ACC112 (cell line): Measurements from ENCODE around the gene NEIL1.
"Not testable (repeated sequence)": the region's sequence is repeated elsewhere in the genome, so short reads cannot be mapped to it uniquely, and the experiment has no call there.

Experiments used
- H2AFZ ChIP-seq: fragments of 200-600 bp; sonication (generic); one replicate; pipeline ENCODE4 v1.6.0; 2017; ENCODE audit warnings: antibody characterized with exemption, low read length; ENCODE audit not compliant: unreplicated experiment
- H3K27ac ChIP-seq: fragments of 200-600 bp; sonication (generic); 2 replicates; pipeline ENCODE4 v1.5.1; 2014; ENCODE audit warnings: low read depth, mild to moderate bottlenecking, antibody characterized with exemption, low read length, moderate library complexity
- H3K27me3 ChIP-seq: fragments of 200-600 bp; sonication (generic); 2 replicates; pipeline ENCODE4 v1.6.1; 2014; ENCODE audit warnings: mild to moderate bottlenecking, antibody characterized with exemption, low read length, moderate library complexity, mixed read lengths; ENCODE audit not compliant: insufficient read depth
- H3K36me3 ChIP-seq: fragments of 200-600 bp; sonication (generic); 2 replicates; pipeline ENCODE4 v1.6.1; 2016; ENCODE audit warnings: mild to moderate bottlenecking, antibody characterized with exemption, low read length, moderate library complexity, mixed read lengths; ENCODE audit not compliant: insufficient read depth
- H3K4me1 ChIP-seq: fragments of 200-600 bp; sonication (generic); one replicate; pipeline ENCODE4 v1.6.1; 2016; ENCODE audit warnings: low read length, mixed read lengths; ENCODE audit not compliant: insufficient read depth, unreplicated experiment, control insufficient read depth
- H3K4me3 ChIP-seq: fragments of 200-600 bp; sonication (generic); 2 replicates; pipeline ENCODE4 v1.5.1; 2014; ENCODE audit warnings: mild to moderate bottlenecking, low read depth, low read length
- H3K79me2 ChIP-seq: fragments of 200-600 bp; sonication (generic); one replicate; pipeline ENCODE4 v1.6.0; 2016; ENCODE audit warnings: low read length; ENCODE audit not compliant: control insufficient read depth, unreplicated experiment, insufficient read depth

NEIL1 gene

GRCh38 chr15:75333654-75334419 lies 13.0 kb upstream of the NEIL1 start:
- not testable (repeated sequence) for H3K4me3 ChIP-seq, H3K27ac ChIP-seq, H3K4me1 ChIP-seq, H3K36me3 ChIP-seq, H3K27me3 ChIP-seq, H2AFZ ChIP-seq
- H3K79me2 ChIP-seq, result peaks cover 12% of the 10 kb centered on the region

- Histone ChIP-seq H3K79me2 (peaks cover 12% of the 10 kb centered on the region), H3K36me3 (no peaks in the 10 kb centered on the region), H2AFZ (peak overlapping the region; percentile 90), H3K27me3 (no peaks in the 10 kb centered on the region), H3K4me1 (peaks cover 9% of the 10 kb centered on the region), H3K4me3 (peak overlapping the region; percentile 89), H3K27ac (peak overlapping the region; percentile 34; the same call in 1 of the 2 replicates)
Observed at GRCh38 chr15:75335313-75335704, 11.5 kb upstream of the NEIL1 start.

GRCh38 chr15:75335705-75336355 lies 11.0 kb upstream of the NEIL1 start, which contains the start of gene COMMD4:
Gene COMMD4, plus strand, starts transcription at chr15:75336063. Its CDS starts 27 bp downstream, at chr15:75336090.
- Histone ChIP-seq H3K36me3 (no peaks in the 10 kb centered on the region), H2AFZ (peak within 1 kb of the TSS; percentile 90), H3K79me2 (peaks cover 12% of the 10 kb centered on the region), H3K4me1 (peaks cover 9% of the 10 kb centered on the region), H3K4me3 (peak within 1 kb of the TSS; percentile 89), H3K27me3 (no peaks in the 10 kb centered on the region), H3K27ac (peak within 1 kb of the TSS; percentile 48)

GRCh38 chr15:75338661-75339240 lies 8.1 kb upstream of the NEIL1 start:
- Histone ChIP-seq H2AFZ (no peak overlapping the region), H3K79me2 (peaks cover 12% of the 10 kb centered on the region), H3K27me3 (no peaks in the 10 kb centered on the region), H3K4me1 (peaks cover 9% of the 10 kb centered on the region), H3K4me3 (no peak overlapping the region), H3K36me3 (no peaks in the 10 kb centered on the region), H3K27ac (no peak overlapping the region)

GRCh38 chr15:75339531-75340240 lies 7.2 kb upstream of the NEIL1 start:
- no peaks in the 10 kb centered on the region for H3K36me3 ChIP-seq
- H2AFZ ChIP-seq, result no peak overlapping the region
- H3K79me2 ChIP-seq, result peaks cover 12% of the 10 kb centered on the region
- H3K27ac ChIP-seq, result no peak overlapping the region
- no peaks in the 10 kb centered on the region for H3K27me3 ChIP-seq
- H3K4me1 ChIP-seq, result peaks cover 9% of the 10 kb centered on the region
- H3K4me3 ChIP-seq, result no peak overlapping the region

GRCh38 chr15:75342221-75342620 lies 4.6 kb upstream of the NEIL1 start:
- H3K4me3 ChIP-seq, result no peak overlapping the region
- no peaks in the 10 kb centered on the region for H3K36me3 ChIP-seq
- no peak overlapping the region for H3K27ac ChIP-seq
- no peaks in the 10 kb centered on the region for H3K79me2 ChIP-seq
- H3K4me1 ChIP-seq, result no peaks in the 10 kb centered on the region
- no peaks in the 10 kb centered on the region for H3K27me3 ChIP-seq
- no peak overlapping the region for H2AFZ ChIP-seq

- not testable (repeated sequence) for H3K79me2 ChIP-seq, H3K27me3 ChIP-seq, H3K4me1 ChIP-seq, H2AFZ ChIP-seq, H3K27ac ChIP-seq, H3K36me3 ChIP-seq, H3K4me3 ChIP-seq
Observed at GRCh38 chr15:75343953-75344352, 2.9 kb upstream of the NEIL1 start.

GRCh38 chr15:75347222-75348033 lies 589 bp downstream of the NEIL1 start:
- Histone ChIP-seq H2AFZ (peak overlapping the region; percentile 20), H3K27ac (no peak overlapping the region), H3K4me3 (peak overlapping the region; percentile 86), H3K79me2 (no peaks in the 10 kb centered on the region), H3K27me3 (no peaks in the 10 kb centered on the region), H3K4me1 (no peaks in the 10 kb centered on the region), H3K36me3 (no peaks in the 10 kb centered on the region)

- H3K4me3 ChIP-seq, result peak overlapping the region; percentile 86
- H3K27me3 ChIP-seq, result no peaks in the 10 kb centered on the region
- H3K36me3 ChIP-seq, result no peaks in the 10 kb centered on the region
- H3K4me1 ChIP-seq, result no peaks in the 10 kb centered on the region
- H2AFZ ChIP-seq, result peak overlapping the region; percentile 58
- H3K27ac ChIP-seq, result no peak overlapping the region
- no peaks in the 10 kb centered on the region for H3K79me2 ChIP-seq
Observed at GRCh38 chr15:75348034-75348561, 1.3 kb downstream of the NEIL1 start.
